GM19324 (cell line): ENCODE results near the gene IBTK.
A peak's percentile ranks its signal among the peaks of the same experiment; 100 is the strongest.
"Not testable (repeated sequence)": the region's sequence is repeated elsewhere in the genome, so short reads cannot be mapped to it uniquely, and the experiment has no call there.

Source experiments
- ATAC-seq: cut with Tn5 transposase; IDR thresholded peaks from one replicate; pipeline ENCODE4 v1.9.1; 2021; ENCODE audit warnings: mild to moderate bottlenecking, moderate library complexity; ENCODE audit not compliant: unreplicated experiment, low FRiP score

Gene IBTK

GRCh38 chr6:82247505-82248272, at the start of gene IBTK:
Gene IBTK (minus strand): TSS chr6:82247744. CDS start chr6:82240486, 7,258 bp downstream.
- peak; percentile 91 for ATAC-seq

GRCh38 chr6:82283771-82284410, 36.3 kb upstream of the IBTK start:
- ATAC-seq, result no peak

GRCh38 chr6:82281550-82281949, 34.0 kb upstream of the IBTK start:
- not testable (repeated sequence) for ATAC-seq

GRCh38 chr6:82277686-82278085, 30.1 kb upstream of the IBTK start:
- no peak for ATAC-seq

- ATAC-seq, result no peak
Observed at GRCh38 chr6:82275686-82276085, 28.1 kb upstream of the IBTK start.

GRCh38 chr6:82273295-82273694, 25.8 kb upstream of the IBTK start:
- ATAC-seq, result no peak

GRCh38 chr6:82270881-82271635, 23.5 kb upstream of the IBTK start:
- ATAC-seq, result no peak

- ATAC-seq, result no peak
Observed at GRCh38 chr6:82268301-82268846, 20.8 kb upstream of the IBTK start.

GRCh38 chr6:82264824-82265223, 17.3 kb upstream of the IBTK start:
- no peak for ATAC-seq

GRCh38 chr6:82264321-82264720, 16.8 kb upstream of the IBTK start:
- ATAC-seq, result no peak

GRCh38 chr6:82263916-82264315, 16.4 kb upstream of the IBTK start:
- ATAC-seq, result no peak

GRCh38 chr6:82260997-82261732, 13.6 kb upstream of the IBTK start:
- ATAC-seq, result no peak

- ATAC-seq, result no peak
Observed at GRCh38 chr6:82259389-82259788, 11.8 kb upstream of the IBTK start.

- ATAC-seq, result no peak
Observed at GRCh38 chr6:82257088-82257774, 9.7 kb upstream of the IBTK start.

- not testable (repeated sequence) for ATAC-seq
Observed at GRCh38 chr6:82254722-82255121, 7.2 kb upstream of the IBTK start.

- no peak for ATAC-seq
Observed at GRCh38 chr6:82251942-82252341, 4.4 kb upstream of the IBTK start.

GRCh38 chr6:82249381-82250253, 2.1 kb upstream of the IBTK start:
- ATAC-seq, result no peak

GRCh38 chr6:82248273-82248735, 760 bp upstream of the IBTK start:
- peak; percentile 52 for ATAC-seq
